Measurements from ENCODE around the gene ARIH1.
"Not testable (repeated sequence)": the region's sequence is repeated elsewhere in the genome, so short reads cannot be mapped to it uniquely, and the experiment has no call there.

The ARIH1 gene

DNA sequence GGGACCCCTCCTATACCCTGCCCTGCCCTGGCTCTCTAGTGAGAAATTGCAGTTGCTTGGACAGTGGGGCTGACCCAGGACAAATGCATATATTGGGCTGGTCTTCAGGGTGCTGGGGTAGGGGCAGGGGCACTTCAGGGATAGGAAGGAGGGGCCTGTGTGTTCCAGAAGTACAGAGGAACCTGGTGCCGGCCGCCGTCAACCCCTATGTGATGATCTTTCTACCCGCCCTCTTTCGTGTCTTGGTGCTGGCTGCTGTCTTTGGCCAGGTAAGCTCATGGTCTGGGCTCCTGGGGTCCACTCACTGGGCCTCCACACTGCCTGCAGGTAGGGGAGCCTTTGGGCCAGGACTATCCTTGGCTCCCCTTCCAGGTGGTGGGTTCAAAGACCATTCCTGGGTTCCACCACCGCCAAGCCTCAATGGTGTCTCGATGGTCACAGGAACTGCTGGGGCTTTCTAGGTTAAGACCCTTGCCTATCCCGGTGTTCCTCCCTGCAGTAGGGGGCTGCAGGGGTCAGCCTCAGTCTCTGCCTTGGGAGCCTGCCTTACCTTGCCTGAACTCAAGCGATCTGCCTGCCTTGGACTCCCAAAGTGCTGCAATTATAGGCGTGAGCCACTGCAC, 174.6 kb downstream of the ARIH1 start:
- not testable (repeated sequence) for H3K4me2 ChIP-seq; H2AFZ ChIP-seq (ENCODE audit: low read depth); H3K27ac ChIP-seq; H3K36me3 ChIP-seq (ENCODE audit: insufficient read depth); H4K20me1 ChIP-seq (ENCODE audit: insufficient read depth); H3K79me2 ChIP-seq (ENCODE audit: insufficient read depth, low read depth); H3K4me1 ChIP-seq (ENCODE audit: low read depth, poor library complexity, severe bottlenecking); H3K27me3 ChIP-seq (ENCODE audit: insufficient read depth, low read depth); H3K9ac ChIP-seq; H3K4me3 ChIP-seq (IDR thresholded peaks at IDR 0.05; ENCODE audit: insufficient read depth, low read depth, low read length)
